NCI-H510A treated with DMSO at 0.1 percent for 48 hours (cell line): ENCODE results near the gene IRX4.

Experiments used
- DNase-seq: peaks from one replicate; lab custom pipeline; 2025; lab: John Stamatoyannopoulos, UW

IRX4 gene

DNA sequence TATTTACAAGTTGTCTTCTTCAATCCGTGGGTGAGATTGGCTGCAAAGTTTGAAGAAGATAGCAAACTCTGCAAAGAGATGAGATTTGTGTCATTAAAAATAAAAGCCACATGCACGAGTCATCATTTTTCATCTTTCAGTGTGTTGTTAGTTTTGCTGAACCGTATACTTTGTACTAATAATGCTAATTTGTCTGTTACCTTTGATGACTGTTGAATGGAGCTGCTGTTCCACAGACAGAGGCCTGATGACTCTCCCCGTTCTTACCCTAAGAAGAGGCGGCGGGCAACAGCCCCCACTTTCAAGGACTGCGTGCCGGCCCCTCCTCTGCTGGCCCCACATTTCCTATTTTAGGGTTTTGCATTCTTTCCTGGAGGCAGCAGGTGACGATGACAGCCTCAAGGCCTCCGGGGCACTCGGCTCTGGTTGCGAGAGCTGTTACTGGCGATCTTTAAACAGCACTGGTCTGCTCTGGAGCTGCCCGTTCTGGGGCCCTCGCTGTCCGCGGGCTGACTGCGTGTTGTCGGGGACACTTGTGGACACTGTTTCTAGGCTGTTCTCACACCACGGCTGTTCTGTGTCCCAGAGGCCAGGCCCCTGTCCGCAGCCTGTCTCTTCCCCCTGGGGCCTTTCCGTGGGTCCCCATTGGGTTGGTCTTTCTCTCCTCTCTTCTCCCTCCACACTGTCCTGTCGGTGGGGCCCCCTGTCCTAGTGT lies 46.4 kb downstream of the IRX4 start:
- no peak for DNase-seq

- DNase-seq: no peak
Observed at GRCh38 chr5:1835431-1835830, 47.3 kb downstream of the IRX4 start.

GRCh38 chr5:1834721-1835429 lies 47.9 kb downstream of the IRX4 start:
- no peak for DNase-seq

DNA sequence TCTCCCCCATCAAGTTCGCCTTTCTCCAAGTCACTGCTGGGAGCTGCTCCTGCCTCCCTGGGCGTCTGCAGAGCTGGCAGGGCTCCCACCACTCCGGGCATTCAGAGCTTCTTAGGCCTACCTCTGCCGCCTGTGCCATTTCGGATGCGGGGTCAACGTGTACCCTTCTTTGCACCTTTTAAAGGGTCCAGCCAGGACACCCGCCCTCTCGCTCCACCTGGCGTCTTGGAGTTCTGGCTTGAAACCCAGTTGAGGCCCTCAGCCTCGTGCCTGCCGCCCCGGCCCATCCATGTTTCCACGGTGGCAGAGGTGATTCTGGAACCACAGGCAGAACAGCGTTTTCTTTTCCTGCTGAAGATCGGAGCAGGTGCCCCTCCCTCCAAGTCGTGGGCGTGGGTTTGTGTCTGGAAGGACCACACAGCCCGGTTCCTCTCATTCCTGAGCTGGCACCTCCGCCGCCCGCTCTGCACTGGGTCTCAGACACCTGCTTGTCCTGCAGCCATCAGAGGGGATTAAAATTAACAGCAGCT lies 48.6 kb downstream of the IRX4 start:
- no peak for DNase-seq

- no peak for DNase-seq
Observed at GRCh38 chr5:1833264-1834021, 49.3 kb downstream of the IRX4 start.

DNA sequence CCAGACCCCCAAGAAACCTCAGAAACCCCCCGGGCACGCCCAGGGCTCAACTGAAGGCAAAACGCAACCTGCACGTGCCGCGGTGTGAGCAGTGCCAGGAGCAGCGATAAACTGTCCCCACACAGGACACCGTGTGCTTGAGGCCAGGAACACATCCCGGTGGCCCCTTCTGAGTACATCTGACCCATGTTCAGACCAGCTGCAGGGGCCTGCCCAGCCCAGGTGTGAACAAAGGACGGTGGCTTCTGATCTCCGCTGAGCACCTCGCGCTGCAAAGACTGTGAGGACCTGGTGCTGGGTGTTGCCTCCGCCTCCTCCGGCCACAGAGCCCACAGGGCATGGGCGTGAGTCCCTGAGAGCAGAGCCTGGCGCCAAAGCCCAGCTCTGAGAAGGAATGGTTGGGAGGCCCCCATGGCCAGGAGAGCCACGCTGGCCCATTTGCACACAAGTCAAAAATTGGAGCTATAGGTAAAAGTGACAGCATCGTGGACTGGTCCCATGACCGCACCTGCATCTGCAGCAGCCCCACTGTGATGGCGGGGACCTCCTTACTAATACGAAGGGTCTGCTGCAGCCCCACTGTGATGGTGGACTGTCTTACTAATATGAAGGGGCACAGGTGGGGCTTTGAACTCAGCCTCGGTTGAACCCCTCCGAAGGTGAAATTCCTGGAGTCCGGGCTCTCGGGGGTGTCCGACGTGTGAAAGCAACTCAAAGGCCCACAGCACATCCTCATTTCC lies 50.0 kb downstream of the IRX4 start:
- no peak for DNase-seq

- no peak for DNase-seq
Observed at GRCh38 chr5:1831677-1832313, 50.9 kb downstream of the IRX4 start.

GRCh38 chr5:1831257-1831656 lies 51.5 kb downstream of the IRX4 start:
- no peak for DNase-seq

GRCh38 chr5:1830571-1831228 lies 52.0 kb downstream of the IRX4 start:
- no peak for DNase-seq

GRCh38 chr5:1827886-1828397 lies 54.8 kb downstream of the IRX4 start:
- DNase-seq: no peak
